WTC11 (cell line): ENCODE data around the gene HAGHL.

Experiments
- ATF1 ChIP-seq: sonication (generic); formaldehyde crosslinking; IDR thresholded peaks from 2 replicates; pipeline ENCODE4 v1.8.1; 2023; ENCODE audit warnings: mild to moderate bottlenecking, moderate library complexity, missing genetic modification reagents
- ATF3 ChIP-seq: sonication (generic); formaldehyde crosslinking; conservative IDR thresholded peaks from 2 replicates; pipeline ENCODE4 v1.8.1; 2022; ENCODE audit warnings: mild to moderate bottlenecking, missing genetic modification reagents
- ATF6 ChIP-seq: sonication (generic); formaldehyde crosslinking; IDR thresholded peaks from 2 replicates; pipeline ENCODE4 v1.8.1; 2023; ENCODE audit warnings: mild to moderate bottlenecking, missing genetic modification reagents
- CTCF ChIP-seq: fragments of 200-600 bp; IDR thresholded peaks from 2 replicates; pipeline ENCODE4 v1.8.0; 2022; ENCODE audit warnings: antibody characterized with exemption
- E2F1 ChIP-seq: sonication (generic); formaldehyde crosslinking; IDR thresholded peaks from 2 replicates; pipeline ENCODE4 v1.8.0; 2022; ENCODE audit warnings: mild to moderate bottlenecking, missing genetic modification reagents
- GRHL2 ChIP-seq: fragments of 250-450 bp; sonication (Bioruptor Pico); IDR thresholded peaks from 2 replicates; pipeline ENCODE4 v1.8.0; 2022; ENCODE audit warnings: mild to moderate bottlenecking, moderate library complexity; ENCODE audit not compliant: insufficient replicate concordance, severe bottlenecking
- IRF1 ChIP-seq: sonication (generic); formaldehyde crosslinking; IDR thresholded peaks from 2 replicates; pipeline ENCODE4 v1.8.0; 2023; ENCODE audit warnings: missing genetic modification reagents
- NFYB ChIP-seq: sonication (generic); formaldehyde crosslinking; conservative IDR thresholded peaks from 2 replicates; pipeline ENCODE4 v1.8.0; 2022; ENCODE audit warnings: low read depth, missing genetic modification reagents
- SOX15 ChIP-seq: fragments of 250-450 bp; sonication (Bioruptor Pico); IDR thresholded peaks from 2 replicates; pipeline ENCODE4 v1.9.0; 2021; ENCODE audit warnings: mild to moderate bottlenecking
- ZMAT4 ChIP-seq: fragments of 250-450 bp; sonication (Bioruptor Pico); IDR thresholded peaks from 2 replicates; pipeline ENCODE4 v1.9.0; 2021; ENCODE audit warnings: mild to moderate bottlenecking
- ZNF121 ChIP-seq: sonication (generic); formaldehyde crosslinking; IDR thresholded peaks from 2 replicates; pipeline ENCODE4 v1.8.0; 2023; ENCODE audit warnings: missing genetic modification reagents
- ZNF232 ChIP-seq: sonication (generic); formaldehyde crosslinking; IDR thresholded peaks from 2 replicates; pipeline ENCODE4 v1.8.0; 2022; ENCODE audit warnings: mild to moderate bottlenecking, missing genetic modification reagents
- ZNF423 ChIP-seq: fragments of 250-450 bp; sonication (Bioruptor Pico); IDR thresholded peaks from 2 replicates; pipeline ENCODE4 v2.1.2; 2022; ENCODE audit warnings: mild to moderate bottlenecking, moderate library complexity
- ZSCAN18 ChIP-seq: fragments of 250-450 bp; sonication (Bioruptor Pico); IDR thresholded peaks from 2 replicates; pipeline ENCODE4 v2.1.2; 2022; ENCODE audit warnings: mild to moderate bottlenecking, moderate library complexity

- no peak for TF ChIP-seq CTCF
- no peak for TF ChIP-seq ATF6
- TF ChIP-seq ZNF121 (CRISPR knock-in tag): no peak
- TF ChIP-seq ZMAT4: no peak
- no peak for TF ChIP-seq ZSCAN18 (CRISPR knock-in tag)
- no peak for TF ChIP-seq E2F1
- no peak for TF ChIP-seq ZNF423 (CRISPR knock-in tag)
- TF ChIP-seq GRHL2 (CRISPR knock-in tag): no peak
- no peak for TF ChIP-seq NFYB
- TF ChIP-seq ATF3 (CRISPR knock-in tag): no peak
- no peak for TF ChIP-seq SOX15 (CRISPR knock-in tag)
- no peak for TF ChIP-seq ATF1 (CRISPR knock-in tag)
- no peak for TF ChIP-seq IRF1
- no peak for TF ChIP-seq ZNF232
Measured at GRCh38 chr16:778447-778846, 51.5 kb downstream of the HAGHL start.
